Muscle of leg (tissue), 11 donors: ENCODE data around the gene SFT2D3. TPM values are rescaled to one million over a fixed set of nuclear protein-coding genes. Genes with fewer than 3 reads are reported as not detected.

Source experiments
- DNase-seq: peaks from one replicate; pipeline ENCODE4 v3.0.0; 2013
- H3K27ac ChIP-seq: one replicate; pipeline ENCODE4 v1.5.1; 2013; ENCODE audit warnings: mild to moderate bottlenecking, low read length, control low read depth
- H3K27me3 ChIP-seq: one replicate; pipeline ENCODE4 v1.6.1; 2013; ENCODE audit warnings: low read length; ENCODE audit not compliant: control insufficient read depth, insufficient read depth
- H3K36me3 ChIP-seq: one replicate; pipeline ENCODE4 v1.6.1; 2013; ENCODE audit warnings: low read length; ENCODE audit not compliant: control insufficient read depth, insufficient read depth
- H3K4me1 ChIP-seq: one replicate; pipeline ENCODE4 v1.6.1; 2013; ENCODE audit warnings: low read length; ENCODE audit not compliant: control insufficient read depth, insufficient read depth
- H3K4me3 ChIP-seq: one replicate; pipeline ENCODE4 v1.5.1; 2013; ENCODE audit warnings: low read length, control low read depth
- H3K9me3 ChIP-seq: replicated peaks from 2 replicates; pipeline ENCODE4 v1.6.1; 2013; ENCODE audit warnings: low read depth, low read length; ENCODE audit not compliant: control insufficient read depth
- WGBS: methylation state at CpG from one replicate; pipeline ENCODE4 v1.1.5; 2013; ENCODE audit warnings: missing lambda C conversion rate; ENCODE audit not compliant: insufficient coverage; 5-methylcytosine and 5-hydroxymethylcytosine counted together
- polyA plus RNA-seq, 8 donors: library from polyadenylated mRNA; unstranded; fragments of 120-200 nt; gene quantifications; one replicate each; pipeline versions ENCODE4 v1.2.1 to v1.2.3, GENCODE V29; 2013; ENCODE audit warnings: inconsistent platforms in 1 of 8, low replicate concordance in 1 of 8; ENCODE audit not compliant: insufficient read length in 8 of 8, insufficient read depth in 1 of 8
- total RNA-seq: library from RNA; stranded (reverse); fragments of 120-200 nt; gene quantifications from one replicate; pipeline ENCODE4 v1.2.4, GENCODE V29; 2013

Gene SFT2D3
- total and polyA plus RNA-seq, 9 donors: 0.57 to 6.4 (median 0.61) TPM; not detected in 6

- H3K9me3 ChIP-seq: no peaks in the 10 kb centered on the region
- H3K4me1 ChIP-seq: peaks cover 12% of the 10 kb centered on the region
- no peaks in the 10 kb centered on the region for H3K27me3 ChIP-seq
- H3K36me3 ChIP-seq: peaks cover 44% of the 10 kb centered on the region
- WGBS: 85% methylated on average over 11 of the region's 14 CpGs
- H3K4me3 ChIP-seq: no peak overlapping the region
- DNase-seq: no peak
- H3K27ac ChIP-seq: no peak overlapping the region
These were observed 5.1 kb downstream of the SFT2D3 start for GRCh38 chr2:127706215-127706990.

GRCh38 chr2:127707890-127708648 lies 6.8 kb downstream of the SFT2D3 start:
- 79% methylated on average over 9 of the region's 9 CpGs for WGBS
- no peak for DNase-seq
- Histone ChIP-seq H3K4me3 (no peak overlapping the region), H3K27ac (no peak overlapping the region), H3K36me3 (peaks cover 43% of the 10 kb centered on the region), H3K4me1 (peaks cover 8% of the 10 kb centered on the region), H3K27me3 (no peaks in the 10 kb centered on the region), H3K9me3 (no peaks in the 10 kb centered on the region)

- Histone ChIP-seq H3K36me3 (peaks cover 39% of the 10 kb centered on the region), H3K9me3 (no peaks in the 10 kb centered on the region), H3K4me3 (no peak overlapping the region), H3K27me3 (no peaks in the 10 kb centered on the region), H3K4me1 (peaks cover 4% of the 10 kb centered on the region), H3K27ac (no peak overlapping the region)
- WGBS: 92% methylated on average over 13 of the region's 13 CpGs
- DNase-seq: no peak
These were observed 8.0 kb downstream of the SFT2D3 start for GRCh38 chr2:127709336-127709735.

DNA sequence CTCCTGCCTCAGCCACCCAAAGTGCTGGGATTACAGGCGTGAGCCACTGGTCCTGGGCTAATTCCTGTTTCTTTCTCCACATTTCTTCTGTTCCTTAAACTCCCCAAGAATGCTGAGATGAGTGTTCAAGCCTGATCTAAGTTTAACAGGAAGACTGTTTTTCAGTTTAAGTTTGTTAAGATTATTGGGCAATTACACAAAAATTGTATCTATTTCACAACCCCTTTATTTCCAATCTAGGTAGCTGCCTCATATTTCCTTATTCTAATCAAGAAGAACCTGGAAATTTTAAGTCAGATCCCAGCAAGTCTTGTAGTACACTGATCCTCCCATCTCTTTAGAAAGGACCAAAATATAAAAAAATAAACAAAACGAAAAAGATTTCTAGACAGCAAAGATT lies 11.7 kb downstream of the SFT2D3 start:
- H3K4me1 ChIP-seq: peaks cover 4% of the 10 kb centered on the region
- H3K4me3 ChIP-seq: no peak overlapping the region
- WGBS: no CpG with 5 or more reads among the region's 2 CpGs
- H3K36me3 ChIP-seq: peaks cover 31% of the 10 kb centered on the region
- H3K27ac ChIP-seq: no peak overlapping the region
- no peaks in the 10 kb centered on the region for H3K9me3 ChIP-seq
- no peaks in the 10 kb centered on the region for H3K27me3 ChIP-seq
- DNase-seq: no peak

- Histone ChIP-seq H3K27me3 (no peaks in the 10 kb centered on the region), H3K4me3 (no peak overlapping the region), H3K4me1 (peaks cover 4% of the 10 kb centered on the region), H3K27ac (no peak overlapping the region), H3K36me3 (peaks cover 26% of the 10 kb centered on the region), H3K9me3 (no peaks in the 10 kb centered on the region)
- DNase-seq: no peak
- WGBS: 90% methylated on average over 25 of the region's 25 CpGs
These were observed 12.3 kb downstream of the SFT2D3 start for GRCh38 chr2:127713562-127713961.

DNA sequence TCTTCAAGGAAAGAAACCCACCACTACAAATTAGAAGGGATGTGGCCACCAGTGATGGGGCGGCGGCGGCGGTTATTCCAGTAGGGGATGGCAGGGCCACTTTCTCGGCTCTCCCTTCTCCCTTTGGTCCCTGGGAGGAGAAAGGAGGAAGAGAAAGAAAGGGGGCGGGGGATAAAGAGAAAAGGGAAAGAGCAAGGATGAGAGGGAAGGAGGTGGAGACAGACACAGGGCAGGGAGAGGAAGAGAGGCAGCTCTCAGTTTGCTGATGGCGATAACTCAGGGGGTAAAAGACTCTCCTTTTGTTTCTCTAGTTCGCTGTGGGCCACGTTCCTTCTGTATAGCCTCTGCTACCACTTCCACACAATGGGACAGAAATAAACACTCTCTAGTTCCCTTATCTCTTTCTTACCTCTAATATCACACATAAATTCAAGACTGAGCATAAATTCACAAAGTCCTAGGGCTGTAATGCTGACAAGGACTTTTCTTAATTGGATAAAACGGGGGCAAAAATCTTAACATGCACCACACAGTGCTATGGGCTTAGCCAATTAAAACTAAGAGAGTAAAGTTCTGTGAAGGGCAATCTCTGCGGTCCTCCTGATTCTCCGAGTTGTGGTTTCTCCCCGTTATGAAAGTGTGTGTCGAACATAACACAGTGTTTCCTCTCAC lies 14.6 kb downstream of the SFT2D3 start:
- no peaks in the 10 kb centered on the region for H3K9me3 ChIP-seq
- DNase-seq: no peak
- peaks cover 31% of the 10 kb centered on the region for H3K36me3 ChIP-seq

DNA sequence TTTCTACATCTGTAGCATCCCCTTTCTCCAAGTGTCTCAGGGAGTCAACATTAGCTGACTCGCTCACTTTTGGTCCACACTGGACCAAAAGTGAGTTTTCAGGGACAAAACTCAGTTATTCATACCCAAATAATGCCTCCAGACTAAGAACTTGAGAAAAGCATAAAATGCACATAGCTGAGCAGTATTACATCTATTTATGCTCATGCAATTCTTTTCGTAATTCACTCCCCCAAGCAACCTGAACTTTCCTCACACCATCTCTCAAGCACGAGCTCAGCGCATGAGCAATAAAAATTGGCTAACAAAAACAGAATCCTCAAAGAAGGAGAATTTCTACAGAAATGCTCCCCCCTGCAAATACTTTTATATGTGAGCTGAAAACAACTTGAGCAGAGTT lies 17.0 kb downstream of the SFT2D3 start:
- peaks cover 44% of the 10 kb centered on the region for H3K36me3 ChIP-seq
- 86% methylated on average over 1 of the region's 4 CpGs for WGBS
- no peaks in the 10 kb centered on the region for H3K4me1 ChIP-seq
- no peak overlapping the region for H3K4me3 ChIP-seq
- no peaks in the 10 kb centered on the region for H3K27me3 ChIP-seq
- DNase-seq: no peak
- no peak overlapping the region for H3K27ac ChIP-seq
- no peaks in the 10 kb centered on the region for H3K9me3 ChIP-seq

More for the DNA sequence above, 14.6 kb downstream of the SFT2D3 start:
- H3K27me3 ChIP-seq: no peaks in the 10 kb centered on the region
- H3K27ac ChIP-seq: no peak overlapping the region
- 93% methylated on average over 8 of the region's 14 CpGs for WGBS
- no peak overlapping the region for H3K4me3 ChIP-seq
- H3K4me1 ChIP-seq: no peaks in the 10 kb centered on the region

DNA sequence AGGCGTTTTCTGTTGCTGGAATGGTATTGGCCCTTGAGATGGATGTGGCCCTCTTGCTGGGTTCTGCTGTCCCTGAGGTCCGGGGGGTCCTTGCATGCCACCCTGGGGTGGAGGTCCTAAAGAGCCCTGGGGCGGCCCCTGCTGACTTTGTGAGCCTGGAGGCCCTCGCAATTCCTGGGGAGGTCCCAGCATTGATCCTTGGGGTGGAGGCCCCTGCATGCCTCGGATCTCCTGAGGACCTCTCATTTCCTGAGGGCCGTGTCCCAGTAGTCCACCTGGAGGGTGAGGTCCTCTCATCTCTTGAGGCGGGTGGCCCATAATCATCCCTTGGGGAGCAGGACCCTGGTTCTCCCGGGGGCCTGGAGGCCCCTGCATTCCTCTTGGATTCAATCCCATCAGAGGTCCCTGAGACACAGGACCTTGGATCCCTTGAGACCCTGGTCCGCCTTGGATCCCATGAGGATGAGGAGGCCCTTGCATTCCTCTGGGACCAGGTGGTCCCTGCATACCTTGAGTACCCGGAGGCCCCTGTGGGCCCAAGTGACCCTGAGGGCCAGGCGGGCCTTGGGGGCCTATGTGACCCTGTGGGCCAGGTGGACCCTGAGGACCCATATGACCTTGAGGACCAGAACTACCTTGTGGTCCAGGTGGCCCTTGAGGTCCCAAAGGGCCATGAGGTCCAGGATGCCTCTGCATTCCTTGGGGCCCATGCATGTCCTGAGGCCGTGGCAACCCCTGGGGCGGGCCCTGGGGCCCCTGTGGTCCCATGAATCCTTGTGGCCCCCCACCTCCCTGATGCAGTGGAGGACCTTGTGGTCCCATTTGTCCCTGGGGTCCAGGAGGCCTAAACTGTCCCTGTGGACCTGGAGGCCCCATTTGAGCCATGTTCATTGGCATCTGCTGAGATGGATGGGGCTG lies 18.3 kb downstream of the SFT2D3 start:
- Histone ChIP-seq H3K27me3 (no peaks in the 10 kb centered on the region), H3K27ac (no peak overlapping the region), H3K9me3 (no peaks in the 10 kb centered on the region), H3K36me3 (peaks cover 46% of the 10 kb centered on the region), H3K4me1 (no peaks in the 10 kb centered on the region), H3K4me3 (no peak overlapping the region)
- no peak for DNase-seq
- WGBS: 98% methylated on average over 12 of the region's 13 CpGs

DNA sequence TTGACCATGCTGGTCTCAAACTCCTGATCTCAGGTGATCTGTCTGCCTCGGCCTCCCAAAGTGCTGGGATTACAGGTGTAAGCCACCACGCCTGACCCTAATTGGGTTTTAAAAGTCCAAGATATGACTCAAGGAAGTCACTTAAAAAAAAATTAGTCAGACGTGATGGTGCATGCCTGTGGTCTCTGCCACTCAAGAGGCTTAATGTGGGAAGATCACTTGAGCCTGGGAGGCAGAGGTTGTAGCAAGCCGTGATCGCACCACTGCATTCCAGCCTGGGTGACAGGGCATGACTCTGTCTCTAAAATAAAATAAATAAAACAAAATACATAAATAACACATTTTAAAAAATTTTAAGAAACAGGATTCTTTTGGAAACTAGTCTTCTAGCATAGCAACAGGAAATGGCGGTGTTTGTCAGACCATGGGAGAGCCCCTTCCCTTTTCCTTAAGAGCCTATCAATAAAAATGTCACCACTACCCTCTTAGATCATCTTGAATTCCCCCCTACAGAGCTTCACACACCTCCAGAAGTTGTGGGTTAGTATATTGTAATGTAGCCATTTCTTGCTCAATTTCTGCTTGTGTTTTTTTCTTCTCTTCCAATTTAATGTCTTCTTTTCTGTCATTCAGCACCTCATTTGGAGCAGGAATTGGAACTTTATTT lies 20.1 kb downstream of the SFT2D3 start:
- Histone ChIP-seq H3K27ac (no peak overlapping the region), H3K36me3 (peaks cover 42% of the 10 kb centered on the region), H3K9me3 (no peaks in the 10 kb centered on the region), H3K4me3 (no peak overlapping the region), H3K27me3 (no peaks in the 10 kb centered on the region), H3K4me1 (no peaks in the 10 kb centered on the region)
- WGBS: 86% methylated on average over 3 of the region's 6 CpGs
- DNase-seq: no peak
